Measurements from ENCODE around the gene TRIP12.

DNA sequence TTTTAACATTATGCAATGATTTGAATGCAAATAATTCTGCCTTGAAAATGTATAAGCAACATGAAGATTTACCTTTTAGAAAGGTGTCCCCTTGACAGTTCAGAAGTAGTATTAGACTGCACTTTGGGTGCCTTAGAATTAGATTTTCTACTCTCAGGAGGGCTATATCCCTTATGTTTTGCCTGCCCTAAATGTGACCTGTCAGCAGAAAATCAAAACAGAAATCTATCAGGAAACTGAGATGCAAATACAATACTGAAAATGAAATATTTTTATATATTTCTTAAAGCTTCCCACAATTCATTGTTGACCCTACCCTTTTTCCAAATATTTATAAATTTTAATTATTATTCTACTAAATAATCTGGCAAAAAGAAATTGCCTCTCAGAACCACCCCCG, 61.5 kb downstream of the TRIP12 start:
- TF ChIP-seq RAD21 (IDR thresholded peaks at IDR 0.05 in 1 of 2, conservative IDR thresholded peaks at IDR 0.05 in 1 of 2; ENCODE audit: low read depth in 2 of 2, low read length in 2 of 2), result no peak
- TF ChIP-seq, protein P1, sequence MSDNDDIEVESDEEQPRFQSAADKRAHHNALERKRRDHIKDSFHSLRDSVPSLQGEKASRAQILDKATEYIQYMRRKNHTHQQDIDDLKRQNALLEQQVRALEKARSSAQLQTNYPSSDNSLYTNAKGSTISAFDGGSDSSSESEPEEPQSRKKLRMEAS (IDR thresholded peaks at IDR 0.05), result no peak
- no peak for TF ChIP-seq POLR2AphosphoS5 (IDR thresholded peaks at IDR 0.05; ENCODE audit: low read depth, low read length)
- TF ChIP-seq SP1 (IDR thresholded peaks at IDR 0.05; ENCODE audit: low read depth, low read length), result no peak
- no peak for TF ChIP-seq CHD1 (IDR thresholded peaks at IDR 0.05; ENCODE audit: low read depth, low read length)
- no peak for TF ChIP-seq POU5F1 (IDR thresholded peaks at IDR 0.05; ENCODE audit: low read depth, low read length)
- TF ChIP-seq RNF2 (IDR thresholded peaks at IDR 0.05; ENCODE audit: borderline replicate concordance, low read depth, low read length, missing control alignments, poor library complexity, severe bottlenecking), result no peak
- TF ChIP-seq CTCF (IDR thresholded peaks at IDR 0.05; ENCODE audit: control extremely low read depth in 1 of 3, insufficient read depth in 1 of 3, low read depth in 1 of 3, low read length in 3 of 3), result no peak
- TF ChIP-seq TEAD4 (IDR thresholded peaks at IDR 0.05; ENCODE audit: low read depth, low read length), result no peak
- TF ChIP-seq SUZ12 (IDR thresholded peaks at IDR 0.05; ENCODE audit: low read length), result no peak
- no peak for TF ChIP-seq CBX8 (IDR thresholded peaks at IDR 0.05; ENCODE audit: borderline replicate concordance, low read depth, low read length)
